GM19467 (cell line): ENCODE measurements around the gene ELOVL2.

Experiments
- ATAC-seq: cut with Tn5 transposase; IDR thresholded peaks from one replicate; pipeline ENCODE4 v1.9.1; 2021; ENCODE audit warnings: mild to moderate bottlenecking, moderate library complexity; ENCODE audit not compliant: unreplicated experiment

ELOVL2 gene

DNA sequence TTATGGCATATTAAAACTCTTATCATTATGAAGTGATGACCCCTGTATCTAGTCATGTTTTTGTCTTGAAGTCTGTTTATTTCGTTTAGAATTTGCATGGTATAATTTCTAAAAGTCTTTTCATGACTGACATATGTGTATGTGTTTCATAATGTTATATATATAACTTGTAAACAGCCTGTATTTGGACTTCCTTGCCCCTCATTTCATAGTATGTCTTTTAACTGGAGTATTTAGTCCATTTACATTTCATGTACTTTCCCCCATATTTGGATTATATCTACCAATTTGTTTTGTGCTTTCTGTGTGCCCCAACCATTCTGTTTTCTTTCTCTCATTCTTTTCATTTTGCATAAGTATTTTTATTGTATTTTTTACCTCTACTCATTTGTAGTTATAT lies 98.3 kb downstream of the ELOVL2 start:
- ATAC-seq, result no peak

- no peak for ATAC-seq
Measured at GRCh38 chr6:10939840-10940239, 104.3 kb downstream of the ELOVL2 start.

- ATAC-seq, result no peak
Measured at GRCh38 chr6:10933126-10933525, 111.0 kb downstream of the ELOVL2 start.
